ENCODE results near the gene NTRK1. TPM values are rescaled to one million over a fixed set of nuclear protein-coding genes. Genes with fewer than 3 reads are reported as not detected.
"Not testable (repeated sequence)": the region's sequence is repeated elsewhere in the genome, so short reads cannot be mapped to it uniquely, and the experiment has no call there.

Gene NTRK1
- polyA plus RNA-seq, 1 donor: 0.37 TPM

DNA sequence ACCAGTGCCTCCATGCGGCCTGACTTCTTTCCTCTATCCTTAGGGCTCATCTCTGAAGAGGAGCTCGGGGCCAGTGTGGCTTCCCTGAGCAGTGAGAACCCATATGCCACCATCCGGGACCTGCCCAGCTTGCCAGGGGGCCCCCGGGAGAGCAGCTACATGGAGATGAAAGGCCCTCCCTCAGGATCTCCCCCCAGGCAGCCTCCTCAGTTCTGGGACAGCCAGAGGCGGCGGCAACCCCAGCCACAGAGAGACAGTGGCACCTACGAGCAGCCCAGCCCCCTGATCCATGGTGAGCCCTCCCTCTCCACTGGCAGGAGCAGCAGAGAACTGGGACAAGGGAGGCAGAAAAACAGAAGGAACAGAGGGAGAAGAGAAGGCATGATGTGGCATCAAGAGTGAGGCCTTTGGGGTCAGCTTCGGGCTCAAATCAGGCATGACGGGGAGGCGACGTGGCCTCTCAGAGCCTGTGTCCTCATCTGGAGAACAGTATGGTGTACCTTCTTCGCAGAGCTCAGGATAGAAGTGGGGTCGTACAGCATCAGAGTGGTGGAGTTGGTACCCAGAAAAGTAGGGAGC is 53.2 kb downstream of the NTRK1 start:
- DNase-seq (ENCODE audit: low read depth): no peak

DNA sequence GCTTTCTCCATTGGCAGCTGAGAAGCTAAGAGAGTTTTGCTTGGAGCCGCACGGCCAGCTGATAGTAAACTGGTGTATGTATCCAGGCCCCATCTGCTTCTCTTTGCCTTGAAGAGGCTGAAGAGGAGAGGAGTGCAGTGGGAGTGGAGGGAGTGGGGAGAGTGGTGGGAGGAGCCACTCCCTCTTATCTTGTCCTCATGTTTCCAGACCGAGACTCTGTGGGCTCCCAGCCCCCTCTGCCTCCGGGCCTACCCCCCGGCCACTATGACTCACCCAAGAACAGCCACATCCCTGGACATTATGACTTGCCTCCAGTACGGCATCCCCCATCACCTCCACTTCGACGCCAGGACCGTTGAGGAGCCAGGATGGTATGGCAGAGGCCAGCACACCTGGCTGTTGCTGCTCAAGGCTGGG is 53.8 kb downstream of the NTRK1 start:
- DNase-seq (ENCODE audit: low read depth): no peak

DNA sequence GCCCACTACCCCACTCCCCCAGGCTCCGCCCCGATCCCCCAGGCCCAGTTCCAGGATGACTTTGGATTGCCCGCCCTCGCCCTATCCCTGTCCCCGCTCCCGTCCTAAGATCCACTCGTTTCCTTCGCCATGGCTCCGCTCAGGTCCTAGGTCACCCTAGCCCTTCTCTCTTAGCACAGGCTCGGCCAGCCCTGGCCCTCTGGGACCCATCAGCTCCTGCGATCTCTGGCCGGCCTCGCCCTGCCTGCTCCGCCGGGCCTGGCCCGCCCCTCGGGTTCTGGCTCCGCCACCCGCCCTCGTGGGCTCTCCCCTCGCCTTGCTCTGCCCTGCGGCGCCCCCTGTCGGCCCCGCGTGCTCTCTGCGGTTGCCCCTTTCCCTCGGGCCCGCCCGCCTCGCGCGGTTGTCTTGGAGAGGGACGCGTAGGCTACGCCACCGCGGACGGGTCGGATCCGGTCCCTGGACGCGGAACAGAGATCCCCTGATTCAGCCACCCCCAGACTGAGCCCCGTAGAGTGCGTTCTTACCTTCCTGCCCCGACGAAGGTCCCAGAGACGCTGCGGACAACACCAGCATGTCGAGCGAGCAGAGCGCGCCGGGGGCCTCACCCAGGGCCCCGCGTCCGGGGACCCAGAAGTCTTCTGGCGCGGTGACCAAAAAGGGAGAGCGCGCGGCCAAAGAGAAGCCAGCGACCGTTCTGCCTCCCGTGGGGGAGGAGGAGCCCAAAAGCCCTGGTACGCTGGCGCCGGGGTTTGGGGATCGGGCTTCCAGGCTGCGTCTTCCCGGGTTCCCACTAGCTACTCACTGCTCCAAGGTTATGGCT is 59.8 kb downstream of the NTRK1 start, which contains the start of gene LRRC71:
Gene LRRC71, plus strand, starts transcription at position 400 of the 820 bp plus-strand sequence. Its CDS starts 172 bp downstream, at position 572.
- DNase-seq (ENCODE audit: low read depth): no peak

DNA sequence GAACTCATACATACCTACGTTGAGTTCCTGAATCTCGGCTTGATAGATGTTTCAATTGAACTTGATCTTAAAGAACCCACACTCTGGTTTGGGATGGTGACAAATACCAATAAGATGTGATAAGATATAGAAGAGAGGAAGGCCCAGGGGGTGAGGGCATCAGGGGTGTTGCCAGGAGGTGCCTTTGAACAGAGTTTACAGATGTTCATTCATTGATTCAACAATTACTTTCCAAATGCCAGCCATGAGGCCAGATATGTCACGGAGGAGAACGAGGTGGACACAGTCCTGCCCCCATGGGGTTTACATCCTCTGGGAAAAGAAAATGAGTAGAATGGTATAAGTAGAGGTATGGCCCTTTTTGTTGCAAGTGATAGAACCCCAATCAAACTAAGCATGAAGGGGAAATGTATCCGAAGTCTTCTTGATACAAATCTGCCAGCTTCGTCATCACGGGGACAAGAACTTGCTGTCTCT is 60.4 kb downstream of the NTRK1 start:
- DNase-seq (ENCODE audit: low read depth): no peak

DNA sequence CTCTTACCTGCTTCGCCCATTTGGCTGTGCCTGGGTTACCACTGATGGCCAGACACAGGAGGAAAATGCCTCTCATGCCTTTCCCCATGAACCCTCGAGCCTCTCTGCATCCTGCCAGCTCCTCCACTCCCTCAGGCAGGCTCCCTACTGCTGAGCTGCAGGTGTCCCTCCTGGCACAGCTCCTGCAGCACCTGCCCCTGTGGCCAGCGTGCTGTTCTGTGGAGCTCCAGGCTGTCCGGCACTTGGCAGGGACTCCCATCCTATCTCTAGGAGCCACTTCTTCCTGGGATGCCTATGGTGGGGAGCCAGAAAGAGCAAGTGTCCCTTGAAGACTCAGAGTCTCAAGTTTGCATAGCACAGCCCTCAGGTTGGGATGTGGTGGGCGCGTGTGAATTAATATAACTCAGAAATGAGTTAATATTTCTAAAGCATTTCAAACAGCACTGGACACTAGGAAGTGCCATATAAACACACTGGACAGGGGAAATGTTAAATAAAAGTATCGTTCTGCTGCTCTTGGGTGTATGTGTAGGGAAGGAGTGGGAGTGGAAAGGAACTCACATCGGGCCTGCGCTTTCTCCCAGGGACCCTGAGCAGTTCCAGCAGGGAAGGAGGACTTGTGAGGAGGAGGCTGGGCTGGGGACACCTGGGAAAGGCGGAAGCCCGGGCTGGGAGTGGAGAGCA is 62.5 kb downstream of the NTRK1 start:
- no peak for DNase-seq (ENCODE audit: low read depth)

DNA sequence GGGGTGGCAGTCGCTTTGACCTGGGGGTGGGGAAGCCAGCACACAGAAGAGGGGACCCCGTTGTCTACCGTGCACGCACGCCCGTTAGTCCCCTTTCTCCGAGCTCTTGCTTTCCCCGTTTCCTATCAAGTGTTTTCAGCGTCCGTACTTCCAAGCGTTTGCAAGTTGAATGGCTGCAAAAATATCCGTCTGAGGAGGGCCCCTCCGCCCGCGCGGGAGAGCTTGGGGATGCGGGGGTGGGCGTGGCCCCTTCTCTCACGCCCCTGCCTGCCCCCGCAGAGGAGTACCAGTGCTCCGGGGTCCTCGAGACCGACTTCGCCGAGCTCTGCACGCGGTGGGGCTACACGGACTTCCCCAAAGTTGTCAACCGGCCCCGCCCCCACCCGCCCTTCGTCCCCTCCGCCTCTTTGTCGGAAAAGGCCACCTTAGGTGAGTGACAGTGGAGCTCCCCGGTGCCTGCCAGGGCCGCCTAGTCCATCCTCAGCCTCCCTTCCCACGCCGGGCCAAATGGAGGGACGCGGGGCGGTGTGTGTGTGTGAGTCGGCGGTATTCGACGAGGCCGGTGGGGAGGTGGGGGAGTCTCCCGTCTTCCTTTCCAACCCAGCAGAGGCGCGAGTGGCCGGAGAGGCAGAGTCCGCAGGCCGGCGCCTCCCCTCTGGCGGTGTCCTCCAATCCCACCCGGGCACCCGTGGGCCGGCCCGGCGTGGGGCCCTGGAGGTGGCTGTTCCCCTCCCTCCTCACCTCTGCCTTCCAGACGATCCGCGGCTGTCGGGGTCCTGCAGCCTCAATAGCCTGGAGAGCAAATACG is 63.2 kb downstream of the NTRK1 start:
- DNase-seq (ENCODE audit: low read depth): no peak

DNA sequence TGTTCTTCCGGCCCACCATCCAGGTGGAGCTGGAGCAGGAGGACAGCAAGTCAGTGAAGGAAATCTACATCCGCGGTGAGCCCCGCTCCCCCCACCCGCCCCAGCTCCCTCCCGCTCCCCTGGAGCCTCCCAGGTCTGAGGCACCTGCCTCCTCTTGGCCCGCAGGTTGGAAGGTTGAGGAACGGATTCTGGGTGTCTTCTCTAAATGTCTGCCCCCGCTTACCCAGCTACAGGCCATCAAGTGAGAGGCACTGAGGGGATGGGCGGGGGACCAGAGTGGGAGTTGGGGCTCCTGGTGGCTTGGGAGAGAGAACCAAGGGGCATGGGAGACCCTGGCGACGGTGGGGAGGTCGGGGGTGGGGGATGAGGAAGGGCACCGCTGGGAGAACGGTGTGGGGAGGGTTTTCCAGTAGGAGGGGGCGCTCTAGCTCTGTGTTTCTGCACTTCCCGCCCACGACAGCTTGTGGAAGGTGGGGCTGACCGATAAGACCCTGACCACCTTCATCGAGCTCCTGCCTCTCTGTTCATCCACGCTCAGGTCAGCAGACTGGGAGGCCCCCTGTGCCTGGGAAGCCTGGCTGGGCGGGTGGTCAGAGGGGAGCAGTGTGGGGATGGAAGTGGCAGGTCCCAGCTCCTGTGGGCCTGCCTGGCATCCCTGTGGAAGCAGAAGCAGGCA is 64.0 kb downstream of the NTRK1 start:
- DNase-seq (ENCODE audit: low read depth): no peak

DNA sequence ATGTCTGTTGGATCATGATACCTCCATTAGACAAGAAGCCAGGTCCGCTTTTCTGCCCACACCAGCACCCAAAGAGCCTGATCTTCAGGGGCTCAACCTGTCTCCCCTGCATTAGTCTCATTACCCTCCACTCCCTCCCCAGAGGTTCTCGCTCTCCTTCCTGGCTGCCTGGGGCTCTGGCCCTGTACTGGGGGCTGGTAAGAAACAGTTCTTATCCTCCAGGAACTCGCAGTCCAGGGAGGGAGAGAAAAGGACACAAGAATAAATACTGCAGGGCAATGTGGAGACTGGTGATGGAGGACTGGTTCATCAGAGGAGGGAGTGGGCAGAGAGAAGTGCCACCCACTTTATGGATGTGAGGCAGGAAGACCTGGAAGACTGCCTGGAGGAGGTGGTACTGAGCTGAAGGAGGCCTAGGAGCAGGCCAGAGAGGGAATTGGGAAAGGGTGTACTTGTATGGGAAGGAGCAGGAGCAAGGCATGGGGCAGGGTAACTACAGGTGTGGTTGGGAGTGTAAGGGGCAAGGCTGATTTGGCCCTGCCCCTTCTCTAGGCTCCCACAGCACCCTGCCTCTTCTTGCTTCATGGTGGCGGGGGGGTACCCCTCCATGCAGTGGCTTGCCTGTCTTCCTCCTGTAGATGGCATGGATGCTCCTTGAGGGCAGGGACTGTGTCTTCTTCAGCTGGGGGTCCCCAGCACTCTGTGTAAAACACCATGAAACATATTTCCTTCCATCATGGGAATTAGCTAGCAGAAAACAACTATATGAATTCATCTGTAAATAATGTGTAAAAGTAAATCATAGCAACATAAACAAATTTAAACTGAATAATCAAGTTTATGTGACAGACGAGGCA is 64.7 kb downstream of the NTRK1 start:
- DNase-seq (ENCODE audit: low read depth): no peak

DNA sequence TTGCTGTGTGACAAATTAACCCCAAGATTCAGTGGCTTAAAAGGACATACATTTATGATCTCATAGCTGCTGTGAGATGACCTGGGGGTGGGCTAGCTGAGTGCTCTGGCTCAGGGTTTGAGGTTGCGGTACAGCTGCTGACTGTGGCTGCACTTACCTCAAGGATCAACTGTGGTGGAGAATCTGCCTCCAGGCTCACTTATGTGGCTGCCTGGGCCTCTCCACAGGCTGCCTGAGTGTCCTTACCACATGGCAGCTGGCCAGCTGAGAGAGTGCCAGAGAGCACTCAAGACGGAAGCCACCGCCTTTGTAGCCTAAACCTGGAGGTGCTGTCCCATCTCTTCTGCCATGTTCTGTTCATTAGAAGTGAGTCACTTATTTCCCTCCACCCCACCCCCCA is 65.5 kb downstream of the NTRK1 start:
- no peak for DNase-seq (ENCODE audit: low read depth)

DNA sequence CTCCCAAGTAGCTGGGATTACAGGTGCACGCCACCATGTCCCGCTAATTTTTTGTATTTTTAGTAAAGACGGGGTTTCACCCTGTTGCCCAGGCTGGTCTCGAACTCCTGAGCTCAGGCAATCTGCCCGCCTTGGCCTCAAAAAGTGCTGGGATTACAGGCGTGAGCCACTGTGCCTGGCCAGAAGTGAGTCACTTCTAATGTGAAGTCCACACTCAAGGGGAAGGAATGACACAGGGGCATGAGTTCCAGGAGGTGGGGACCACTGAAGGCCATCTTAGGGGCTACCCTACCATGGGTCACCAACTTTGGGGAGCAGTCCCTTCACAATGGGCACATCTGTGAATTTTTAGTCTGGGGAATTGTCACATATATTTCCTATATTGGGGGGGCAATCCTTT is 66.0 kb downstream of the NTRK1 start:
- DNase-seq (ENCODE audit: low read depth): not testable (repeated sequence)

DNA sequence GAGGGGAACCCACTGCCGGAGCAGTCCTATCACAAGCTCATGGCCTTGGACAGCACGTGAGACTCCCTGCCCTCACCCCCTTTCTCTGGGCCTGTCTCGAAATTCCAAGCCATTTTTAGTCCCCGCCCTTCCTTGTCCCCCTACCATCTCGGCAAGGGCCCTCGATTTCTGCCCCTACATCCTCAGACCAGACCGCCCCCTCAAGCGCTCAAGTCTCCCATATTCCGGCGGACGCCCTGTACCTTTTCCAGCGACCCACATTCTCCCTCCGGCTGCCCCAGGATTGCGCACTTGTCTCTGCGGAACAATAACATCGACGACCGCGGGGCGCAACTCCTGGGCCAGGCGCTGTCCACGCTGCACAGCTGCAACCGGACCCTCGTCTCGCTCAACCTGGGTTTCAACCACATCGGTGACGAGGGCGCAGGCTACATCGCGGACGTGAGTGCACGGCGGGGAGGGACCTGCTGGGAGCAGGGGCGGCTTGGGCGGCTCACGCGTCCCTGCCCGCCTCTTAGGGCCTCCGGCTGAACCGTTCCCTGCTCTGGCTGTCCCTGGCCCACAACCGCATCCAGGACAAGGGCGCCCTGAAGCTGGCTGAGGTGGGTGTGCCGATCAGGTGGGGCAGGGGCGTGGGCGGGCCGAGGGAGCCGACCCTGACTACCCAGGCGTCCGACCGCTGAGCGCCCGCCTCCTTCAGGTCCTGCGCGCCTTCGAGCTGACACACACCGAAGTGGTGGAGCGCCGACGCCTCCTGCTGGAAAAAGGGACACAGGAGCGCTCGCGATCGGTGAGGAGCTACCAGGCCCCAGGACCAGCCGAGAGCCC is 66.8 kb downstream of the NTRK1 start:
- DNase-seq (ENCODE audit: low read depth): no peak

DNA sequence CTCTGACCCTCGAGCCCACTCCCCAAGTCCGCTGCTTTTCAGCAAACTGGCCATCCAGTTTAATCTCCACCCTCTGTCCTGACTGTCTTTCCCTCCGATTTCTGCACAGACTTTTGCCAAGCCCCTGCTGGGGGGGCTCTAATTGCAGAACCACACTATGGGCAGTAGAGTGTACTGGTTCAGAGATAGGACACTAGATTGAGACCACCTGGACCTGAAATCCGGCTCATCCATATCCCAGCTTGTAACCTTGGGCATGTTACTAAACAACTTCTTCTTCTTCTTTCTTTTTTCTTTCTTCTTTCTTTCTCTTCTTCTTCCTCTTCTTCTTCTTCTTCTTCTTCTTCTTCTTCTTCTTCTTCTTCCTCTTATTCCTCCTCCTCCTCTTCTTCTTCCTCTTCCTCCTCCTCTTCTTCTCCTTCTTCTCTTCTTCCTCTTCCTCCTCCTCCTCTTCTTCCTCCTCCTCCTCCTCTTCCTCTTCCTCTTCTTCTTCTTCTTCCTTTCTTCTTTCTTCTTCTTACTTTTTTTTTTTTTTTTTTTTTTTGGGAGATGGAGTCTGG is 67.5 kb downstream of the NTRK1 start:
- no peak for DNase-seq (ENCODE audit: low read depth)

DNA sequence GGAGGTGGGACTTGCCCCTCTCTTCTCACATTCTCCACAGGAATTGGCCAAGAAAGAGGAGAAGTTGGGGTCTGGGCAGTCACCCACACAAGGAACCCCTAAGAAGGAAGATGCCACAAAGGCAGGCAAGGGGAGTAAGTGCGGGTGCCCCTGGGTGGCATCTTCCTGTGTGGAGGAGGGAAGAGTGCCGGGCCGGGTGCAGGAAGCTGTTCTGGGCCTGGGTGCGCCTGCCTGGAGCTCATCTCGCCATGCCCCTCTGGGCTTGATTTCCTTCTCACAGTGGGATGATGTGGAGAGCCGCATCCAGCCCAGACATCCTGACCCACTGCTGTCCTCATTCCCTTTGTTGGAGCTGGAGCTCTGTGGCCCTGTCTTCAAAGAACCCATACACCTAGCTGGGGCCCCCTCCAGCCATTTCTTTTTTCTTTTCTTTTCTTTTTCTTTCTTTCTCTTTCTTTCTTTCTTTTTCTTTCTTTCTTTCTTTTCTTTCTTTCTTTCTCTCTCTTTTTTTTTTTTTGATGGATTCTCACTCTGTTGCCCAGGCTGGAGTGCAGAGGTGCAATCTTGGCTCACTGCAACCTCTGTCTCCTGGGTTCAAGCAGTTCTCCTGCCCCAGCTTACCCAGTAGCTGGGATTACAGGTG is 69.1 kb downstream of the NTRK1 start:
- DNase-seq (ENCODE audit: low read depth): no peak

DNA sequence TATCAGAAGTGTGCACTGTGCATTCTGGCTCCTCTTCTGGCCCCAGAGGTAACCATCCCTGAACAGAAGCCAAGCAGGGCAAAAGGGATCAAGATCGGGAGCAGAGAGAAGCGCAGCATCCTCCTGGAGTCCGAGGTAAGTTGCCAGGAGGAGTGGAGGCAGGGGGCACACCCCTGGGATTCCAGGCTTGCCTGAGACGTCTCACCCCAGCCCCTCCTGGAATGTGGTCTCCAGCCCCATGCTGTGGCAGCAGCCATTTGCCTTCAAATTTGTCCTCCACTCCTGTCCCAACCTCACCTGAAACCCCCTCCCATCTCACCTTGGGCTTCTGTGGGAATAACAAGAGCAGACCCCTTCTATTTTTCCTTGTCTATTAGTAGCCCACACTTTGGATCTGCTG is 69.8 kb downstream of the NTRK1 start:
- no peak for DNase-seq (ENCODE audit: low read depth)
